ENCODE measurements around the gene HTRA3.

The HTRA3 gene

GRCh38 chr4:8292478-8293107, 23.0 kb downstream of the HTRA3 start:
- TF ChIP-seq, protein P1, sequence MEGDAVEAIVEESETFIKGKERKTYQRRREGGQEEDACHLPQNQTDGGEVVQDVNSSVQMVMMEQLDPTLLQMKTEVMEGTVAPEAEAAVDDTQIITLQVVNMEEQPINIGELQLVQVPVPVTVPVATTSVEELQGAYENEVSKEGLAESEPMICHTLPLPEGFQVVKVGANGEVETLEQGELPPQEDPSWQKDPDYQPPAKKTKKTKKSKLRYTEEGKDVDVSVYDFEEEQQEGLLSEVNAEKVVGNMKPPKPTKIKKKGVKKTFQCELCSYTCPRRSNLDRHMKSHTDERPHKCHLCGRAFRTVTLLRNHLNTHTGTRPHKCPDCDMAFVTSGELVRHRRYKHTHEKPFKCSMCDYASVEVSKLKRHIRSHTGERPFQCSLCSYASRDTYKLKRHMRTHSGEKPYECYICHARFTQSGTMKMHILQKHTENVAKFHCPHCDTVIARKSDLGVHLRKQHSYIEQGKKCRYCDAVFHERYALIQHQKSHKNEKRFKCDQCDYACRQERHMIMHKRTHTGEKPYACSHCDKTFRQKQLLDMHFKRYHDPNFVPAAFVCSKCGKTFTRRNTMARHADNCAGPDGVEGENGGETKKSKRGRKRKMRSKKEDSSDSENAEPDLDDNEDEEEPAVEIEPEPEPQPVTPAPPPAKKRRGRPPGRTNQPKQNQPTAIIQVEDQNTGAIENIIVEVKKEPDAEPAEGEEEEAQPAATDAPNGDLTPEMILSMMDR (IDR thresholded peaks at IDR 0.05) = no peak

DNA sequence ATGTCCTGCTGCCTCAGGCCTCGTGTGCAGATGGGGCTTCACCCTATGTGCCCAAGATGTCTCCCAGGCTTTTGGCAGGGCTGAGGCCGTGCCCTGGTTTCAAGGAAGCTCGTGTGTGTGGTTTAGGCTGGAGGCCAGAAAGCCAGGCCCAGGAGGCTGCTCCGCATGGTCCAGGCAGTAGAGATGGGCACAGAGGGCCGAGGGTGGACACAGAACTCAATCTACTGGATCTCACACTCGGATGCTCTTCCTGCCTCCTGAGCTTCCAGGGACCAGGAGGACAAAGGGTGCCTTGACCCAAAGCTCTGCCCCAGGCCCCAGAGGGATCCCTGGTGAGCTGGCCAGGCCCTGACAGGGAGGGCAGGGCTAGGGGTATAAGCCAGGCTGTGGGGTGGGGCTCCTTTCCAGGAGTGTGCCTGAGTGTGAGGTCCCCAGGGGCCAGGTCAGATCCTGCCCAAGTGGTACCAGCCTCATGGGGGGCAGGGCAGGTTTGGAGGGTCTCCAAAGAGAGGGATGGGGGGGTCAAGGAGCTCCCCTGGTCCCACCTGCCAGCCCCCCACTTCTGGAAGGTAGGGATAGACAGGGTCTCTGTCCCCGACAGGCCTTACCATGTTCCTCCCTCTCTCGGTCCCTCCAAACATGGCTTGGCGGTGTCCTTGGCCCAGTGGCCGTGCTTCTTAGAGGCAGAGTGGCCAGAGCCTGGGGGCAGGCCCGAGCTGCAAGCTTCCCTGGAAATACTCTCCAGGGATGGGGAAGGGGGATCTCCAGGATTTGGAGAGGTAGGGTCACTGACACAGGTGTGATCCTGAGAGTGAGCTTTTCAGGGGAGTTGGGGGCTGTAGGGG, 23.8 kb downstream of the HTRA3 start:
- TF ChIP-seq, protein P1 (IDR thresholded peaks at IDR 0.05) = no peak

DNA sequence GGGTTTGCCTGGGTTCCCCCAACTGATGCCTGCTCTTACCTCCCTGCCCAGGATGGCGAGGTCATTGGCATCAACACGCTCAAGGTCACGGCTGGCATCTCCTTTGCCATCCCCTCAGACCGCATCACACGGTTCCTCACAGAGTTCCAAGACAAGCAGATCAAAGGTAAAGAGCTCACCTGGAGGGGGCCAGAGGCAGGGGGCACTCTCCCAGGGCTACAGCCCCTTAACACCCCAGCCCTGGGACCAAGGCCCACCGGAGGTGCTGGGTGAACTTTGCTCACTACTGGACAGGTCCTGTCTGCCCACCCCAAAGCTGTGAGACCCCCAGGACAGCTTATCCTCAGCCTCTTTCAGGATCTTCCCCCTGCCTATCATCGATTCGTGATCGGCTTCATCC, 24.5 kb downstream of the HTRA3 start:
- TF ChIP-seq, protein P1 (IDR thresholded peaks at IDR 0.05) = no peak

DNA sequence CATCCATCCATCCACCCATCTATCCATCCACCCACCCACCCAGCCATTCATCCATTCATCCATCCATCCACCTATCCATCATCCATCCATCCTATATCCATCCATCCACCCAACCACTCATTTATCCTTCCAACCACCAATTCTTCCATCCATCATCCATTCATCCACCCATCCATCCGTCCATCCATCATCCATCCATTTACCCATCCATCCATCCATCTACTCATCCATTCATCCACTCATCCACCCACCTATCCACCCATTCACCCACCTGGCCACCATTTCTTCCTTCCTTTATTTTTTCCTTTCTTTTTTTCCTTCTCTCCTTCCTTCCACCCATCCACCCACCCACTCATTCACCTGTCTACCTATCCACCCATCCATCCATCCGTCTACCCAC, 25.2 kb downstream of the HTRA3 start:
- TF ChIP-seq, protein P1 (IDR thresholded peaks at IDR 0.05) = no peak

DNA sequence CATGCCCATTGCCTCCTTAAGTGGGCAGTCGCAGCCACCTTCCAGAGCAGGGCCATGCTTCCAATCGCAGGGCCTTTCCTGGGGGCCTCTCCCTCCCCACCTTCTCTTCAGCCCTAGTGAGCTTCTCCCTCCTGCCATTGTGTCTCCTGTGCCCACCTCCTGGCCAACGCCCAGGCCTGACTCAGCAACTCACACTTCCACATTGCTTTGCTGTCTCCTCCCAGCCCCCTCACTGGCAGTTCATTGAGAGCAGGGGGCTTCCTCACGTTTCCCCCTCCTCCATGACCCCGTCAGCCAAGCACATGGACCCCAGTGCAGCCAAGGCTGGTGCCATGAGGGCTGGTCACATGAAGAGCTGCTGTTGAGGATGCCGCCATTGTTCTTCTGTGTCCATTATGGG, 25.9 kb downstream of the HTRA3 start:
- TF ChIP-seq, protein P1 (IDR thresholded peaks at IDR 0.05) = no peak

GRCh38 chr4:8296491-8296890, 26.9 kb downstream of the HTRA3 start:
- TF ChIP-seq, protein P1 (IDR thresholded peaks at IDR 0.05) = no peak

DNA sequence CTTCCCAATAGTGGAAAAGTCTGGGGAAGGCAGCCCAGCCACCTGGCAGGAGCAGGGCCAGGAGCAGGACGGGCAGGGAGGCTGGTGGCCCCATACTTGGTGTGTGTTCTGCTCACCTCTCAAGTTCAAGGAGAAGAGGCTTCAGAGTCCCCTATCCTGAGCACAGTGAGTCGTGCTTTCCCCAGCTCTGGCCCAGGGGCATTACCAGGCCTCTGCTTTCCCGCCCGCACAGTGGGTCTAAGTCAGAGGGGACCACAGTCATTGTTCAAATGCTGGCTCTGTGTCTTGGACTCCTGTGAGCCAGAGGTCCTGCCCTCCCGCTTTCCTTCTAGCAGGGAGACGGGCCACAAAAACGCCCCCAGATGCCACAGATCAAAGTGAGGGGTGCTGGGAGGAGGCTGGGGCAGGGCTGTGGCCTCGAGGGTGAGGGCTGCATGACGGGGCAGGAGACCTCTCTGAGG, 27.6 kb downstream of the HTRA3 start:
- TF ChIP-seq, protein P1 (IDR thresholded peaks at IDR 0.05) = no peak
